Measurements from ENCODE around the gene MRGPRD. TPM values are rescaled to one million over a fixed set of nuclear protein-coding genes. Genes with fewer than 3 reads are reported as not detected.

MRGPRD gene
- total RNA-seq, 1 experiment from 2014 or later, result not detected

DNA sequence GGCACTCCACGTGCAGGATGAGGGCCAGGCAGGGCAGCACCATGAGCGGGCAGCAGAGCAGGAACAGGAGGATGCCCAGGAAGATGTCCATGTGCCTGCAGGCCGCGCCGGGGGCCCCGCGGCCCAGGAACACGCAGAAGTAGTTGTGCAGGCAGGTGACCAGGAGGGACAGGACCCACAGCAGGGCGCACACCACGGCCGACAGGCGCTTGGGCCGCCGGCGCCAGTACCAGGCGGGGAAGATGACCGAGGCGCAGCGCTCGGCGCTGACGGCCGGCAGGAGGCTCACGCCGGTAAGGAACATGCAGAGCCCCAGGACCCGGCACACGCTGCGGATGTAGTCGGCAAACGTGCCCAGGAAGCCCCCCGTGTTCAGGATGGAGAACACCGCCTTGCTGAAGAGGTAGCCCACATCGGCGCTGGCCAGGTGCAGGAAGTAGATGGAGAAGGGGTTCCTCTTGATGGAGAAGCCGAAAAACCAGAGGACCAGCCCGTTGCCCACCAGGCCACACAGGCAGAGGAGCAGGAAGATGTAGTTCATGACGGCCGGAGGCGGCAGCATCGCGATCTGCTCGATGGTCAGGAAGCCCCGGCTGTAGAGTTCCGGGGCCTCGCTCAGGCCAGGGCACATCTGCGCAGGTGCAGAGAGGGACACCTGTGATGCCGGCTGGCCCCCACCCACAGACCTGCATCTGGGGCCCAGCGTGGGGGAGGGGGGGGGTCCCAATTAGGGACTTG lies 25.0 kb upstream of the MRGPRD start:
- ChIA-PET CTCF (no interaction called here), POLR2A (no interaction called here)
- DNase-seq (ENCODE audit: low spot score) (no peak), ATAC-seq (no peak)
- Mint-ChIP-seq H3K27me3 (ENCODE audit: low read depth) (no peaks in the 10 kb centered on the region), H3K4me3 (no peak overlapping the region), H3K27ac (no peak overlapping the region; the same call in 1 of the 2 replicates), H3K36me3 (no peaks in the 10 kb centered on the region), H3K9me3 (no peaks in the 10 kb centered on the region), H3K4me1 (peaks cover 14% of the 10 kb centered on the region)
- TF ChIP-seq, protein P1, sequence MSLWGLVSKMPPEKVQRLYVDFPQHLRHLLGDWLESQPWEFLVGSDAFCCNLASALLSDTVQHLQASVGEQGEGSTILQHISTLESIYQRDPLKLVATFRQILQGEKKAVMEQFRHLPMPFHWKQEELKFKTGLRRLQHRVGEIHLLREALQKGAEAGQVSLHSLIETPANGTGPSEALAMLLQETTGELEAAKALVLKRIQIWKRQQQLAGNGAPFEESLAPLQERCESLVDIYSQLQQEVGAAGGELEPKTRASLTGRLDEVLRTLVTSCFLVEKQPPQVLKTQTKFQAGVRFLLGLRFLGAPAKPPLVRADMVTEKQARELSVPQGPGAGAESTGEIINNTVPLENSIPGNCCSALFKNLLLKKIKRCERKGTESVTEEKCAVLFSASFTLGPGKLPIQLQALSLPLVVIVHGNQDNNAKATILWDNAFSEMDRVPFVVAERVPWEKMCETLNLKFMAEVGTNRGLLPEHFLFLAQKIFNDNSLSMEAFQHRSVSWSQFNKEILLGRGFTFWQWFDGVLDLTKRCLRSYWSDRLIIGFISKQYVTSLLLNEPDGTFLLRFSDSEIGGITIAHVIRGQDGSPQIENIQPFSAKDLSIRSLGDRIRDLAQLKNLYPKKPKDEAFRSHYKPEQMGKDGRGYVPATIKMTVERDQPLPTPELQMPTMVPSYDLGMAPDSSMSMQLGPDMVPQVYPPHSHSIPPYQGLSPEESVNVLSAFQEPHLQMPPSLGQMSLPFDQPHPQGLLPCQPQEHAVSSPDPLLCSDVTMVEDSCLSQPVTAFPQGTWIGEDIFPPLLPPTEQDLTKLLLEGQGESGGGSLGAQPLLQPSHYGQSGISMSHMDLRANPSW (CRISPR knock-in tag; conservative IDR thresholded peaks at IDR 0.05; ENCODE audit: low read depth), result no peak
- TF ChIP-seq, protein P2, sequence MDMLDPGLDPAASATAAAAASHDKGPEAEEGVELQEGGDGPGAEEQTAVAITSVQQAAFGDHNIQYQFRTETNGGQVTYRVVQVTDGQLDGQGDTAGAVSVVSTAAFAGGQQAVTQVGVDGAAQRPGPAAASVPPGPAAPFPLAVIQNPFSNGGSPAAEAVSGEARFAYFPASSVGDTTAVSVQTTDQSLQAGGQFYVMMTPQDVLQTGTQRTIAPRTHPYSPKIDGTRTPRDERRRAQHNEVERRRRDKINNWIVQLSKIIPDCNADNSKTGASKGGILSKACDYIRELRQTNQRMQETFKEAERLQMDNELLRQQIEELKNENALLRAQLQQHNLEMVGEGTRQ (CRISPR knock-in tag; IDR thresholded peaks at IDR 0.05), result no peak
- no peak for TF ChIP-seq MYBL2 (CRISPR knock-in tag; IDR thresholded peaks at IDR 0.05)
- TF ChIP-seq ZNF121 (CRISPR knock-in tag; IDR thresholded peaks at IDR 0.05), result no peak

DNA sequence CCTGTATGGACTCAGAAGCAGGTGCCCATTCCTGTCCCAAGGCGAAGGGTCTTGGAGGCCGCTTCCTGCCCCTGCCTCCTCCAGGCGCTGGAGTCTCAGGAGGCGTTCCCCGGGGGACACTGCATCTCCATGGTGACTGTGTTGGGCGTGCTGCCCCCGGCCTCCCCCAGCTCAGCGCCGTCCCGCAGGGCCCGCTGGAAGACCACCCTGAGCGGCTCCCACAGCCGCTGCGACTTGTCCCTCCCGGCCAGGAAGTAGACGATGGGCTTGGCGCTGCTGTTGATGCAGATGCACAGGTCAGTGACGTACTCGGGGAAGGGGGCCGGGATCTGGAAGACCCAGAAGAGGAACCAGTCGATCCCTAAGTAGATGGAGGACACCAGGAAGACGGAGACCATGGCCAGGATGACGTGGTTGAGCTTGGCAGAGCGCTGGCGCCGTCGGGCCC lies 24.4 kb upstream of the MRGPRD start:
- no peak for ATAC-seq
- ChIA-PET CTCF (no interaction called here), POLR2A (no interaction called here)
- Mint-ChIP-seq H3K4me3 (no peak overlapping the region), H3K27me3 (ENCODE audit: low read depth) (no peaks in the 10 kb centered on the region), H3K36me3 (no peaks in the 10 kb centered on the region), H3K9me3 (no peaks in the 10 kb centered on the region), H3K4me1 (peaks cover 12% of the 10 kb centered on the region), H3K27ac (no peak overlapping the region; the same call in 1 of the 2 replicates)
- no peak for TF ChIP-seq ZBTB21 (CRISPR knock-in tag; IDR thresholded peaks at IDR 0.05; ENCODE audit: borderline replicate concordance)
- no peak for TF ChIP-seq ZNF317 (CRISPR knock-in tag; IDR thresholded peaks at IDR 0.05; ENCODE audit: borderline replicate concordance, low read depth)
- TF ChIP-seq TP53 (CRISPR knock-in tag; IDR thresholded peaks at IDR 0.05), result no peak
- TF ChIP-seq ZNF121 (CRISPR knock-in tag; IDR thresholded peaks at IDR 0.05), result no peak
- no peak for TF ChIP-seq EMX1 (CRISPR knock-in tag; IDR thresholded peaks at IDR 0.05)
- TF ChIP-seq NR3C1 (CRISPR knock-in tag; conservative IDR thresholded peaks at IDR 0.05; ENCODE audit: low read depth), result no peak
- TF ChIP-seq, protein P3, sequence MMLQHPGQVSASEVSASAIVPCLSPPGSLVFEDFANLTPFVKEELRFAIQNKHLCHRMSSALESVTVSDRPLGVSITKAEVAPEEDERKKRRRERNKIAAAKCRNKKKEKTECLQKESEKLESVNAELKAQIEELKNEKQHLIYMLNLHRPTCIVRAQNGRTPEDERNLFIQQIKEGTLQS (CRISPR knock-in tag; conservative IDR thresholded peaks at IDR 0.05), result no peak
- TF ChIP-seq, protein P4, sequence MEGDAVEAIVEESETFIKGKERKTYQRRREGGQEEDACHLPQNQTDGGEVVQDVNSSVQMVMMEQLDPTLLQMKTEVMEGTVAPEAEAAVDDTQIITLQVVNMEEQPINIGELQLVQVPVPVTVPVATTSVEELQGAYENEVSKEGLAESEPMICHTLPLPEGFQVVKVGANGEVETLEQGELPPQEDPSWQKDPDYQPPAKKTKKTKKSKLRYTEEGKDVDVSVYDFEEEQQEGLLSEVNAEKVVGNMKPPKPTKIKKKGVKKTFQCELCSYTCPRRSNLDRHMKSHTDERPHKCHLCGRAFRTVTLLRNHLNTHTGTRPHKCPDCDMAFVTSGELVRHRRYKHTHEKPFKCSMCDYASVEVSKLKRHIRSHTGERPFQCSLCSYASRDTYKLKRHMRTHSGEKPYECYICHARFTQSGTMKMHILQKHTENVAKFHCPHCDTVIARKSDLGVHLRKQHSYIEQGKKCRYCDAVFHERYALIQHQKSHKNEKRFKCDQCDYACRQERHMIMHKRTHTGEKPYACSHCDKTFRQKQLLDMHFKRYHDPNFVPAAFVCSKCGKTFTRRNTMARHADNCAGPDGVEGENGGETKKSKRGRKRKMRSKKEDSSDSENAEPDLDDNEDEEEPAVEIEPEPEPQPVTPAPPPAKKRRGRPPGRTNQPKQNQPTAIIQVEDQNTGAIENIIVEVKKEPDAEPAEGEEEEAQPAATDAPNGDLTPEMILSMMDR (IDR thresholded peaks at IDR 0.05), result no peak
- TF ChIP-seq, protein P5, sequence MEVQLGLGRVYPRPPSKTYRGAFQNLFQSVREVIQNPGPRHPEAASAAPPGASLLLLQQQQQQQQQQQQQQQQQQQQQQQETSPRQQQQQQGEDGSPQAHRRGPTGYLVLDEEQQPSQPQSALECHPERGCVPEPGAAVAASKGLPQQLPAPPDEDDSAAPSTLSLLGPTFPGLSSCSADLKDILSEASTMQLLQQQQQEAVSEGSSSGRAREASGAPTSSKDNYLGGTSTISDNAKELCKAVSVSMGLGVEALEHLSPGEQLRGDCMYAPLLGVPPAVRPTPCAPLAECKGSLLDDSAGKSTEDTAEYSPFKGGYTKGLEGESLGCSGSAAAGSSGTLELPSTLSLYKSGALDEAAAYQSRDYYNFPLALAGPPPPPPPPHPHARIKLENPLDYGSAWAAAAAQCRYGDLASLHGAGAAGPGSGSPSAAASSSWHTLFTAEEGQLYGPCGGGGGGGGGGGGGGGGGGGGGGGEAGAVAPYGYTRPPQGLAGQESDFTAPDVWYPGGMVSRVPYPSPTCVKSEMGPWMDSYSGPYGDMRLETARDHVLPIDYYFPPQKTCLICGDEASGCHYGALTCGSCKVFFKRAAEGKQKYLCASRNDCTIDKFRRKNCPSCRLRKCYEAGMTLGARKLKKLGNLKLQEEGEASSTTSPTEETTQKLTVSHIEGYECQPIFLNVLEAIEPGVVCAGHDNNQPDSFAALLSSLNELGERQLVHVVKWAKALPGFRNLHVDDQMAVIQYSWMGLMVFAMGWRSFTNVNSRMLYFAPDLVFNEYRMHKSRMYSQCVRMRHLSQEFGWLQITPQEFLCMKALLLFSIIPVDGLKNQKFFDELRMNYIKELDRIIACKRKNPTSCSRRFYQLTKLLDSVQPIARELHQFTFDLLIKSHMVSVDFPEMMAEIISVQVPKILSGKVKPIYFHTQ (CRISPR knock-in tag; IDR thresholded peaks at IDR 0.05), result no peak
- peak; percentile 8 for DNase-seq (ENCODE audit: low spot score)

Data from WTC11 (cell line).